GM18505 (cell line): ENCODE measurements around the gene LDAH.
"Not testable (repeated sequence)": the region's sequence is repeated elsewhere in the genome, so short reads cannot be mapped to it uniquely, and the experiment has no call there.

ENCODE experiments used
- ATAC-seq: cut with Tn5 transposase; IDR thresholded peaks from one replicate; pipeline ENCODE4 v1.9.1; 2021; ENCODE audit not compliant: unreplicated experiment
- POLR2A ChIP-seq: IDR thresholded peaks from 4 replicates; pipeline ENCODE4 v1.6.1; 2011; ENCODE audit warnings: borderline replicate concordance; ENCODE audit not compliant: insufficient read depth, insufficient read length; ENCODE audit errors: extremely low read depth

The LDAH gene

GRCh38 chr2:20725782-20726181 lies 97.1 kb downstream of the LDAH start:
- no peak for ATAC-seq
- no peak for TF ChIP-seq POLR2A

GRCh38 chr2:20724500-20725053 lies 98.3 kb downstream of the LDAH start:
- ATAC-seq, result no peak
- TF ChIP-seq POLR2A, result no peak

DNA sequence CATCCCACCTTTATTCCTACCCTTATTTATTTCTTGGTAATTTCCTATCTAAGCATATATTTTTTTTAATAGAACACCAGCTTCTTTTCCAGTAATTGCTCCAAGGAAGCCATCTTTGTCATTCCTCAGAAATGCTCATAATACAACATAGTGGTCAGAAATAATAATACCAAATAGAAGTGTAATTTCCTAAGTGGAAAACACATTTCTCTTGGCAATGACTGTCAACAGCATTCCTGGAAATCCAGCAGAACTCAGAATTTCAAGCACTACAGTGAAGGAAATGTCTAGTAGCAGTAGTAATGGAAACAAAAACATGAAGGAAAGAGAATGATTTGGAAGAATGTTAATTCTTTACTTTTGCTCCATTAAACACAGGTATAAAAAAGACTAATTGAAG lies 99.4 kb downstream of the LDAH start:
- ATAC-seq, result no peak

GRCh38 chr2:20722592-20723240 lies 100.2 kb downstream of the LDAH start:
- no peak for TF ChIP-seq POLR2A
- no peak for ATAC-seq

More for the DNA sequence above, 99.4 kb downstream of the LDAH start:
- TF ChIP-seq POLR2A, result no peak

GRCh38 chr2:20717641-20718040 lies 105.3 kb downstream of the LDAH start:
- no peak for TF ChIP-seq POLR2A
- no peak for ATAC-seq

DNA sequence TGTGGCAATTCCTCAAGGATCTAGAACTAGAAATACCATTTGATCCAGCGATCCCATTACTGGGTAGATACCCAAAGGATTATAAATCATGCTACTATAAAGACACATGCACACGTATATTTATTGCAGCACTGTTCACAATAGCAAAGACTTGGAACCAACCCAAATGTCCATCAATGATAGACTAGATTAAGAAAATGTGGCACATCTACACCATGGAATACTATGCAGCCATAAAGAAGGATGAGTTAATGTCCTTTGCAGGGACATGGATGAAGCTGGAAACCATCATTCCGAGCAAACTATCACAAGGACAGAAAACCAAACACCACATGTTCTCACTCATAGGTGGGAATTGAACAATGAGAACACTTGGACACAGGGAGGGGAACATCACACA lies 106.7 kb downstream of the LDAH start:
- ATAC-seq, result not testable (repeated sequence)

DNA sequence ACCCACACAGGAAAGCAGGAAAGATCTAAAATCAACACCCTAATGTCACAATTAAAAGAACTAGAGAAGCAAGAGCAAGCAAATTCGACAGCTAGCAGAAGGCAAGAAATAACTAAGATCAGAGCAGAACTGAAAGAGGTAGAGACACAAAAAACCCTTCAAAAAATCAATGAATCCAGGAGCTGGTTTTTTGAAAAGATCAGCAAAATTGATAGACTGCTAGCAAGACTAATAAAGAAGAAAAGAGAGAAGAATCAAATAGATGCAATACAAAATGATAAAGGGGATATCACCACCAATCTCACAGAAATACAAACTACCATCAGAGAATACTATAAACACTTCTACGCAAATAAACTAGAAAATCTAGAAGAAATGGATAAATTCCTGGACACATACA lies 108.5 kb downstream of the LDAH start:
- ATAC-seq, result not testable (repeated sequence)

- ATAC-seq, result not testable (repeated sequence)
Observed at GRCh38 chr2:20713585-20713984, 109.3 kb downstream of the LDAH start.

- not testable (repeated sequence) for ATAC-seq
Observed at GRCh38 chr2:20711641-20712040, 111.3 kb downstream of the LDAH start.

DNA sequence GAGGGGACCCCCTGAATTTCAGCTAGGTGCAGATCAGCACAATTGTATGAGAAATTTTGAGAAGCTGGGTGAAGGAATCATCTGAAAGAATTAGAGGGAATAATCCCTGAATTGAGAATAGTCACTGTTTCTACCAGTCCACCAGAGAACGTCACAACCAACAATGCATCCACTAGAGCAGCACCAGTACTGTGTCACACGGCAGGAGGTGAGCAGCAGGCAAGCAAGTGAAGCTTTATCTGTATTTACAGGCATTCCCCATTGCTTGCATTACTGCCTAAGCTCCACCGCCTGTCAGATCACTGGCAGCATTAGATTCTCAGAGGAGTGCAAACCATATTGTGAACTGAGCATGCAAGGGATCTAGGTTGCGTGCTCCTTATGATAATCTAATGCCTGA lies 115.3 kb downstream of the LDAH start:
- no peak for ATAC-seq

GRCh38 chr2:20706786-20707185 lies 116.1 kb downstream of the LDAH start:
- ATAC-seq, result no peak
- TF ChIP-seq POLR2A, result no peak

More for the DNA sequence above, 115.3 kb downstream of the LDAH start:
- TF ChIP-seq POLR2A, result no peak

GRCh38 chr2:20706217-20706616 lies 116.7 kb downstream of the LDAH start:
- ATAC-seq, result no peak

DNA sequence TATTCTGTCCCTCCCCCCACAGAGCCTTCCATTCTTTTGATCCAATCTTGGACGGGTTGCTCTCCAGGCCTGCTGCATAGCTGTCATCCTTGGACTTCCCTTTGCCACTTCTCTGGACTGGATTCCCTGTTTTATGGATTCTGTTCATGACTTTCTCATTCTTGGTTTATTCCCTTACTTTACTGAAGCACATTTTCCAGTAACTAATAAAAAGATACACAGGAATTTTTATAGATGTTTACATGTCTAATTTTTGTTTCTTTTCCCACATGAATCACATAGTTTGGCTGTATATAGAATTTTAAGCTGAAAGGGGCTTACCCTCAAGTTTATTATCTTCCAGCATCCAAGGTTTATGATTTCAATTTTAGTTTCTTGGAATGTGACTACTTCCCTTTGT lies 118.0 kb downstream of the LDAH start:
- ATAC-seq, result no peak
- TF ChIP-seq POLR2A, result no peak

More at GRCh38 chr2:20706217-20706616, 116.7 kb downstream of the LDAH start:
- TF ChIP-seq POLR2A, result no peak

DNA sequence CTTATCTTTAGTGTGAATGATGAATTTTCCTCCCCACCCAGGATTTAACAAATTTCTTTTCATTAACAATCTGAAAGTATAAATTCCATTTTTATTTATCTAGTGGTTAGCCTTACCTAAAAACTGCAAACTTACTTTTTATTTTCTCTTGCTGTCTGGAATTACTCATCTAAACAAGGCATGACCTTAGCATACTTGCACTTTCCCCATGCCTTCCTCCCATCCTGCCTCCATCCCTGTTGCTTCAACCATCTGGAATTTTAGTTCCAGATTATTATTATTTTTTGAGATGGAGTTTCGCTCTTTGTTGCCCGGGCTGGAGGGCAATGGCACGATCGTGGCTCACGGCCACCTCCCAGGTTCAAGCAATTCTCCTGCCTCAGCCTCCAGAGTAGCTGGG lies 120.3 kb downstream of the LDAH start:
- ATAC-seq, result no peak
- TF ChIP-seq POLR2A, result no peak
